NCI-H1092 treated with DMSO at 0.1 percent for 48 hours (cell line): ENCODE results near the gene MGRN1.

Experiments
- DNase-seq: peaks from one replicate; lab custom pipeline; 2025; lab: John Stamatoyannopoulos, UW

Gene MGRN1

DNA sequence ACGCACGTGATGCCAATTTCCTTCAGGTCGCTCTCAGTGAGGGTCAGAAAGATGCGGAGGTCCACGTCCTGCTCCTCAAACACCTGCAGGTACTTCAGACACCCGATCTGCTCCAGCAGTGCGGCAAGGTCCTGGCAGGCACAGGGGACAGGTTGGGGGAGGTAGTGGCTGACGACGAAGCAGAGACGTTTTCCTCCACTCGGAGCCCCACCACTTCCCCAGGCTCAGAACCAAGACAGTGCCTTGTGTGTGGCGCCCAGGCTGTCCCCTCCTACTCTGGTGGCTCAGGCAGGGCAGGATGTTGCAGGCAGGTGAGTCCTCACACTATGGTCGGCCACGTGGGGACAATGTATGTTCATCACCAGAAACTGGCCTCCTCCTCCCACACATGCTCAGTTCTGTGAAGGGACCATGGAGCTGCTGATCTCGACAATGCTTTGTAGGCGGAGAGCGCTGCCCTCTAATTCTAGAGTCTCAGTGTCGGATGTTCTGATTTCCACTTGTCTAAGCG lies 74.5 kb downstream of the MGRN1 start:
- DNase-seq = peak; percentile 22

- no peak for DNase-seq
Observed at GRCh38 chr16:4700380-4700996, 75.9 kb downstream of the MGRN1 start.

GRCh38 chr16:4700997-4701743 lies 76.5 kb downstream of the MGRN1 start:
- DNase-seq = no peak

GRCh38 chr16:4701791-4702465 lies 77.3 kb downstream of the MGRN1 start:
- no peak for DNase-seq

DNA sequence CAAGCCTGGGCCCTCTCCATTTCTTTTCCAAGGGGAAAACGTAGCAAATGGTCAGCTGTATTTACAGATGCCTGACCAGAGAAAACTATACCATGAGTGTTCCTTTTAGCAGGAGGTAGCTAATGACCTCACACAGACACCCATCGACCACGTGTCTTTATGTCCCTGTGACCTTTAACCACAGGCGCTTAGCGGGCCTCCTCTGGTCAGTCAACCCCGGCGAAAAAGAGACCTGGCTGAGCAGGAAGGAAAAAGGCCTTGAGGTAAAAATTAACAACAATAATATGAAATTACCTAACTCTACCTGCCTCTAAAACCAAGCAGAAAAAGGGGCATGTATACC lies 77.8 kb downstream of the MGRN1 start:
- no peak for DNase-seq

DNA sequence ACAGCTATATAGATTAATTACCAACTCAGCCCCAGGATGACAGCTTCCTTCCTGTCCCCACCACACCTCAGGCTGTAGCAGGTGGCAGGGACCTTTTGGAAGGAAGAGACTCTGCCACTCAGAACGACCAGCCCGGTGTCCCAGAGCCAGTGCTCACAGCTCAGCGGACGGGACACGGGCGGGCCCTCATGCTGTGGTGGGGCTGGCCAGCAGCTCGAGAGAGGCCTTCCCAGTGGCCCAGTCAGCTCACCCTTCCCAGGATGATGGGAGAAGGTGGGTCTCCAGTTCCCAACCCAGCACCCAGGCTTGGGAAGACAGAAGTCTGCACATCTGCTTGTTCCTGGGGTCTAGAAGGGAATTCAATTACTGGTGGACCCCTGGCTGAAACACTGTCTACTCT lies 79.3 kb downstream of the MGRN1 start:
- no peak for DNase-seq

DNA sequence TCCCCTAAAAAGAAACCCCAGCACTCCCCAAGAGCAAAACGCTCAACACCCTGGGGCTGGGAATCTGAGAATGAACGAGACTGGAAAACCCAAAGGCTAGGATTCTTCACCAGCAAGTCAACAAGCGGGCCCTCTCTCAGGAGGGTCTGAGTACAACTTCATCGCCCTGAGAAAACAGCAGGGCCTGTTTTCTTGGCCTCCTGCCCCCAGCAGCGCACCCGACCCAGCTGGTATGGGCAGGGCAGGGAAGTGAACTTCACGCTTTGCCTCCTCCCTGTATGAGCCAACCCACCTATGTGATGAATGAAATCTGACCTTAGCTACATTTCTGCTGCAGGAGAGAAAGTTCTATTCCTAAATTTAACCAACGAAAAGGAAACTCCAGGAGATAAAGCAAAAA lies 79.9 kb downstream of the MGRN1 start:
- DNase-seq = no peak

GRCh38 chr16:4704913-4705312 lies 80.3 kb downstream of the MGRN1 start:
- no peak for DNase-seq

DNA sequence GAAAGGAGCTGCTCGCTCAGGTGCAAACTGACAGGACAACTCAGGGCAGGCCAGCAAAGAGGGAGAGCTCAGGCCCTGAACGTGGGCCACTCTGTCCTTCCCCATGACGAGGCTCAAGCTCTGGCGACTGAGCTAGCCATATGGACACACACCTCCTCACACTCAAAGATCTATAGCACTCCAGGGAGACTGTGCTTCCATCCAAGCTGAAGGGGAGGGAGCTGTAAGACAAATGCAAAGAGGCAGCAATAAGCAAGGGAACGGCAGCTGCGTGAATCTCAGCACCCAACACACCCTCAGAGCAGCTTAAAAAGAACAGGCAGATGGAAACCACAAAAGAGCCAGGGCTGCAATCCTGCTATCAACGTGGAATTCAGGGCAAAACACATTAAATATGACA lies 82.2 kb downstream of the MGRN1 start:
- no peak for DNase-seq

DNA sequence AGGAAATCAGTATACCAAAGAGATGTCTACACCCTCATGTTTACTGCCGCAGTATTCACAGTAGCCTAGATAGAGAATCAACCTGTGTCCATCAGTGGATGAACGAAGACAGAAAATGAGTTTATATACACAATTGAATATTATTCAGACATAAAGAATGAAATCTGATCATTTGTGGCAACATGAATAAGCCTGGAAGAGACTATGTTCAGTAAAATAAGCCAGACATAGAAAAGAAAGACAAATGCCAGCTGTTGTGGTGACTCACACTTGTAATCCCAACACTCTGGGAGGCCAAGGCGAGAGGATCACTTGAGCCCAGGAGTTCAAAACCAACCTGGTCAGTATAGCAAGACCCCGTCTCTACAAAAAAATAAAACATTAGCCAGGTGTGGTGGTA lies 84.9 kb downstream of the MGRN1 start:
- no peak for DNase-seq

DNA sequence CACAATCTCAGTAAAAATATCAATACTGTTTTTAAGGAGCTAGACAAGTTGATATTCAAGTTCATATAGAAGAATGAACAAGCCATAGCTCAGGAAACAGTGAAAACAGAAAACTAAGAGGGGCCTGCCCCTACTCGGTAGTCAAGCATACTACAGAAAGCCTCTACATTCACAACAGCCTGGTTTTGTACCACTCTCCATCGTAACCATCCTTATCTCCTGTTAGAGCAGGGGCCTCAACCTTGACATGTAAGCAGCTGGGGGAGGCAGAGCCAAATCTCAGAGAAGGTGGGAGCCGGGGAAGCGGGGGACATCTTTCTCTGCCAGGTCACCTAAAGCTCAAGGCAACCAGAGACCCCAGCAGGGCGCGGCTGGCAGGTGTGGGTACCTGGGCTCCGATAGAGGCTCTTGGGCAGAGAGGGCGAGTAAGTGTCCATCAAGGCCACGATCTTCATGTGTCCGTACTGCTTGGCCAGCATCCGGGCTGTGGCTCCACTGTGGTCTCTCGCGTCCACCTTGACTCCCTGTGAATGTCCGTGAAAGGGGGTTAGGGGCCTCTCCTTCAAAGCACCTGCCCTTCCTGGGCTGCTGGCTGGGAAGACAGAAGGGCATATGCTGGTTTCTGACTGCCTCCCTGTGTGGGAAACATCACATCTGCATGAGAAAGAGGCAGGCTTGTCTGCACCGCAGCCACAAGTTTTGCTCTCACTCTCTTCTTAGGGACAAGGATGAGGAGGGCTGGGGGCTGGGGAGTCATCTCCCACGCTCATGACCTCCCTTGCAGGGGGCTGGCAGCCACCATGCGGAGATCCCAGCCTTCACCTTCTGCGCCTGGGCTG lies 89.3 kb downstream of the MGRN1 start:
- DNase-seq = no peak

DNA sequence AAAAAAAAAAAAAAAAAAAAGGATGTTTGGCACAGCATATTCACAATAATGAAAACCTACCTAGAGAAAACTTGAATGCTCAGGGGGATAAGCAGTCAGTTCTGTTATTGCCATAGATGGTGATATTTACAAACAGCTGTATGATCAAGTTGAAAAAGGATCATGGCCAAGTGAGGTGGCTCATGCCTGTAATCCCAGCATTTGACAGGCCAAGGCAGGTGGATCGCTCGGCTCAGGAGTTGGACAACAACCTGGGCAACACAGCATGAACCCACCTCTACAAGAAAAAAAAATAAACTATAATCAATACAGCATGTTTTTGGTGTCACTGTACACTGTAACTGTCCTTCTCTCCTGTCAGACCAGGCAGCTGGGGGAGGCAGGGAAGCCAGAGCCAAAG lies 90.4 kb downstream of the MGRN1 start:
- DNase-seq = no peak

GRCh38 chr16:4718466-4718865 lies 93.8 kb downstream of the MGRN1 start:
- DNase-seq = no peak

GRCh38 chr16:4723071-4723767 lies 98.6 kb downstream of the MGRN1 start:
- no peak for DNase-seq

GRCh38 chr16:4724661-4725270 lies 100.1 kb downstream of the MGRN1 start:
- DNase-seq = no peak

DNA sequence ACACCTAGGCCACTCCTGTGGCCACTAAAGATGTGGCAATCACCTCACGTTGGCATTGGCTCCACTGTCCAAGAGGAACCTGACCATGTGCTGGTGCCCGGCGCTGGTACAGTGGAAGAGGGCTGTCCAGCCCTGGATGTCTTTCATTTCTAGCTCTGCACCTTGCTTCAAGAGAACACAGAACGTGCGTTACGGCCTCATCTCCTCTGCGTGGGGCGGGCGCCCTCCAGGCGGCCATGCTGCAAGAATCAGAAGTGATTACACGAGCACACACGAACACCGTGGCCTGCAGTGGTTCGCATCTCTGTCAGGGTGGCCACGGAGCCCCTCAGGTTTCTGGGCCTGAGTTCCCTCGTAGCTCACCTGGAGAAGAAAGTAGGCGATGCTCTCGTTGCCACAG lies 102.0 kb downstream of the MGRN1 start:
- no peak for DNase-seq

DNA sequence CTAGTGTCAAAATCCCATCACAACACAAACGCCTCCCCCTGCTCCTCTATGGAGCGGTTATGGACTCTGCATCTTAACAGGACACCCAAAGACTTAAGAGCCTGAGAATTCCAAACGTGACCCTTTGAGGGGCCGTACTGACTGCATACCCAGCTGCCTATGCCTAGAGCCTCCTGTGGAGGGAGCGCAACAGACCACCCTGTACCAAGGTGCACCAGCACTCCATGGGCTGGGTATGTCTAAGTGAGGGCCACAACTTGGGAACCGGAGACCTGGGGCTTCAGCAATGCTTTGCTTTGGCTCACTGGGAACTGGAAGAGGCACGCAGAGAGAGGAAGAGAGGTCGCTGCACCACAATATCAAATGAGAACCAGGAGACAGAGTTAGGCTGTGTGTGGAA lies 104.0 kb downstream of the MGRN1 start:
- DNase-seq = no peak

- no peak for DNase-seq
Observed at GRCh38 chr16:4729876-4730275, 105.2 kb downstream of the MGRN1 start.

DNA sequence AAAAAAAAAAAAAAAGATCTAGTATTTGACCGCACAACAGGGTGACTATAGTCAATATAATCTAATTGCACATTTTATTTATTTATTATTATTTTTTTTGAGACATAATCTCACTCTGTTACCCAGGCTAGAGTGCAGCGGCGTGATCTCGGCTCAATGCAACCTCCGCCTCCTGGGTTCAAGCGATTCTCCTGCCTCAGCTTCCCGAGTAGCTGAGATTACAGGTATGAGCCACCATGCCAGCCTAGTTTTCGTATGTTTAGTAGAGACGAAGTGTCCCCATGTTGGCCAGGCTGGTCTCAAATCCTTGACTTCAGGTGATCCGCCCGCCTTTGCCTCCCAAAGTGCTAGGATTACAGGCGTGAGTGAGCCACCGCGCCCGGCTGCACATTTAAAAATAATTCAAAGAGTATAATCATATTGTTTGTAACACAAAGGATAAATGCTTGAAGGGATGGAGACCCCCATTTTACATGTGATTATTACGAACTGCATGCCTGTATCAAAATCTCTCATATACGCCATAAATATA lies 108.7 kb downstream of the MGRN1 start:
- DNase-seq = no peak

GRCh38 chr16:4733747-4734062 lies 109.1 kb downstream of the MGRN1 start:
- peak; percentile 62 for DNase-seq

GRCh38 chr16:4734063-4734729 lies 109.6 kb downstream of the MGRN1 start, which contains the start of the genes ANKS3 and DNAAF8:
Gene ANKS3 (minus strand): TSS chr16:4734271. CDS start chr16:4730149, 4,122 bp downstream.
Gene DNAAF8 (plus strand): TSS chr16:4734537. CDS start chr16:4736515, 1,978 bp downstream.
- DNase-seq = peak; percentile 90
